Large intestine (tissue), 3 donors: ENCODE data around the gene ZFP62. TPM values are rescaled to one million over a fixed set of nuclear protein-coding genes. Genes with fewer than 3 reads are reported as not detected.
A peak's percentile ranks its signal among the peaks of the same experiment; 100 is the strongest.

ENCODE experiments used
- DNase-seq, 2 donors: peaks; one replicate each; pipeline versions ENCODE4 v3.0.0 to v3.0.0-alpha.2; 2013
- H3K27ac ChIP-seq: one replicate; pipeline ENCODE4 v1.5.1; 2013; ENCODE audit warnings: low read length
- H3K27me3 ChIP-seq: 2 replicates; pipeline ENCODE4 v1.6.1; 2013; ENCODE audit warnings: low read length; ENCODE audit not compliant: control insufficient read depth, insufficient read depth
- H3K36me3 ChIP-seq: 2 replicates; pipeline ENCODE4 v1.6.1; 2013; ENCODE audit warnings: low read length; ENCODE audit not compliant: control insufficient read depth, insufficient read depth
- H3K4me1 ChIP-seq: one replicate; pipeline ENCODE4 v1.6.1; 2013; ENCODE audit warnings: low read length; ENCODE audit not compliant: control insufficient read depth, insufficient read depth
- H3K4me3 ChIP-seq: one replicate; pipeline ENCODE4 v1.5.1; 2013; ENCODE audit warnings: low read length
- H3K9me3 ChIP-seq: one replicate; pipeline ENCODE4 v1.6.1; 2013; ENCODE audit warnings: mild to moderate bottlenecking, low read depth, low read length, moderate library complexity; ENCODE audit not compliant: control insufficient read depth
- WGBS: methylation state at CpG from one replicate; pipeline ENCODE4 v1.1.5; 2013; ENCODE audit warnings: low lambda C conversion rate; ENCODE audit not compliant: insufficient coverage; 5-methylcytosine and 5-hydroxymethylcytosine counted together
- polyA plus RNA-seq: library from polyadenylated mRNA; unstranded; fragments of 120-200 nt; gene quantifications from one replicate; pipeline ENCODE4 v1.2.1, GENCODE V29; 2013

The ZFP62 gene
- polyA plus RNA-seq, 1 donor: 56.1 TPM

DNA sequence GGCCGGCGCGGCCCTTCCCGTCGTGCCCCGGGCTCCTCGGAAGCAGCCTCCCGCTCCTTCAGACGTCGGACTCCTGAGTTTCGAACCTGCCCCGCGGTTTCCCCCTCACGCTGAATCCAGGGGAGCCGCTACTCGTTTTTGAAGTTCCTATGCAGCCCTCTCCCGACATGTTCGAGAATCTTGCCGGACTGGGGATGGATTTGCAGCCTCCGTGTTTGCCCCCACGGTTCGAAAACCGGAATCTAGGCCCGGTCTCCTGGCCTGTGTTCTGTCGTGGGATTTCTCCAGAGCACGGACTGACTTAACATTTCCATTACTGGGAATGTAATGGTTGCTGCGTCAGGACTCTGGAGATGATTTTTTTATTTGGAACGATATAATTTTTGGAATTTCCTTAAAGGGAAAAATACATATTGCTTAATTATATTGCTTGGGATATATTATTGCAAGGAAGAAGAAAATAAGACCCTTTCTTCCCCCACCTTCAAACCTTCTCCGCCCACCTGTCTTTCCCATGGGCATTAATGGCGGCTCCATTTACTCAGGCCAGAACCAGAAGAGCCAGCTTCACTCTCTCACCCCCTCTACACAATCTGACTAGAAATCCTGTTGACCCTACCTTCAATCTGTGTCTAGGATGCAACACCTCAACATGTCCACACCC is 50.0 kb downstream of the ZFP62 start:
- peak overlapping the region; percentile 82 for H3K4me3 ChIP-seq
- H3K4me1 ChIP-seq: peaks cover 39% of the 10 kb centered on the region
- peaks cover 7% of the 10 kb centered on the region for H3K36me3 ChIP-seq
- H3K9me3 ChIP-seq: no peaks in the 10 kb centered on the region
- WGBS: 0% methylated on average over 1 of the region's 30 CpGs
- H3K27ac ChIP-seq: peak overlapping the region; percentile 97
- DNase-seq: no peak
- no peaks in the 10 kb centered on the region for H3K27me3 ChIP-seq

DNA sequence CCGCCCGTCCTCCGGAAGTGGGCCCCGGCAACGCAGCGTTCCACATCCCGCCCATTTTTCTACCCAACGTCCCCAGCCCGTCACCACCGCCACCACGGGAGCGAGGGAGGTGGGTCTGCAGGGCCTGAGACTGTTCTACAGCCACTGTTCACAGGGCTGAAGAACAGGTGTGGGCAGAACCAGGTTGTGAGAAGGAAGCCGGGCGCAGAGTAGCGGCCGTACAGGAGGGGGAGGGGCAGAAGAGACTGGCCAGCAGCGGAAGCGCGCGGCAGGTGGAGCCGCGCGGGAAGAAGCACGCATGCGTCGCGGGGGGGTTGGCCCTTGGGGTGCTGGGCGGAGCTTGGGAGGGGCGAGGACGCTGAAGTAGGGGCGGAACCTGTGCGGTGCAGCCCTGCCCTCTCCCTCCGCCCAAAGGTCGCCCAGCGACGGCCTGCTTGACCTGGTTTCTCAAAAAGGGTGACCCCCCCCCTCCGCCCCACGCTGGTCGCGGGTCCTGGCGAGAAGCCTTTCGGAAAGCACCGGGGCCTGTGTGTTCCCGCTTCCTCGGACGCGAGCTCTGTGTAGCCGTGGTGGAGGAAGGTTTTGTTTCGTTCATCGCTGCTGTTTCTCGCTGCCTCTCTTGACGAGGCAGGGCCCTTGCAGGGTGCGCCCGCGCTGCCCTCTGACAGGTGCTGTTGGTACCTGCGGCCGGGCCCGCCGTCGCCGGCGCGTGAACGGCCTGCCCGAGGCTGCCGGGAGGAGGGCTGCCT is 50.7 kb downstream of the ZFP62 start:
- no peaks in the 10 kb centered on the region for H3K9me3 ChIP-seq
- peak overlapping the region; percentile 97 for H3K27ac ChIP-seq
- peaks cover 39% of the 10 kb centered on the region for H3K4me1 ChIP-seq
- H3K27me3 ChIP-seq: no peaks in the 10 kb centered on the region
- peaks cover 7% of the 10 kb centered on the region for H3K36me3 ChIP-seq
- H3K4me3 ChIP-seq: peak overlapping the region; percentile 82
- no CpG with 5 or more reads among the region's 66 CpGs for WGBS
- peak; percentile 97 to 98 for DNase-seq

DNA sequence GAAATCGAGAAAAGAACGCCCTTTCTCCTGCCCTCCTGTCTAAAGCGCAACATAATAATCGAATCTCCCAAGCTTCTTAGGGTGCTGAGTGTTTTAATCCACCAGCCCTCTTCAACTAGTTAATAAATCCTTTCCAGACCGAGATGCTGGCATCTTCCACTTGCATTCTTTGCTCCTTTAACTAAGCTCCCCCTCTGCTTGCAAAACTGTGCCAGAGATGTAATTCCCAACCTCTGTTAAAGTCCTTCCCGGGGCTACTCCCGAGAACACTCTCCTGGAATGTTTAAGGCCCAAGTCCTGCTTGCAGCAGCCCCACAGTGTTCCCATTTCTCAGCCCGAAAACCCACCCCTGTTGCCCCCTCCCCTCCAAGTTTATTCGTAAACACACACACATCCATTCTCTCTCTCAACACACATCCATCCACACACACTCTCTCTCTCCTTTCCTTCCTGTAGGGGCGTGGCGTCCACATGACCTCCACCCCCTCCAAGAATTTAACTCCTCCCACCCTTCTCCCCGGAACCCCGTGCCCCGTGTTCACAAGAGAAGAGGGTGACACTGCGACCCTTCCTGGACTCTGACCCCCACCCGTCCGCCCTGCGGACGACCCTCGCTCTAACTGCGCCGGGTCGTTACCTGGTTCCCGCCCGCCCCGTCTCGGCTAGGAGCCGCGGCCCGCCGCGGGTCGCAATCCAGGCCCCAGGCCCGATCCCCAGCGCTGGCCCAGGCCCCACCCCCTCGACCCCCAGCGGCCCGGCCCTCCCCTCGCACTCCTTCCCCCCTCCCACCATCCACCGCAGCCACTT is 51.5 kb downstream of the ZFP62 start:
- Histone ChIP-seq H3K4me3 (peak overlapping the region; percentile 82), H3K27ac (peak overlapping the region; percentile 97), H3K36me3 (peaks cover 11% of the 10 kb centered on the region), H3K4me1 (peaks cover 41% of the 10 kb centered on the region), H3K9me3 (no peaks in the 10 kb centered on the region), H3K27me3 (no peaks in the 10 kb centered on the region)
- 0% methylated on average over 3 of the region's 40 CpGs for WGBS
- DNase-seq: peak; percentile 91 to 97

DNA sequence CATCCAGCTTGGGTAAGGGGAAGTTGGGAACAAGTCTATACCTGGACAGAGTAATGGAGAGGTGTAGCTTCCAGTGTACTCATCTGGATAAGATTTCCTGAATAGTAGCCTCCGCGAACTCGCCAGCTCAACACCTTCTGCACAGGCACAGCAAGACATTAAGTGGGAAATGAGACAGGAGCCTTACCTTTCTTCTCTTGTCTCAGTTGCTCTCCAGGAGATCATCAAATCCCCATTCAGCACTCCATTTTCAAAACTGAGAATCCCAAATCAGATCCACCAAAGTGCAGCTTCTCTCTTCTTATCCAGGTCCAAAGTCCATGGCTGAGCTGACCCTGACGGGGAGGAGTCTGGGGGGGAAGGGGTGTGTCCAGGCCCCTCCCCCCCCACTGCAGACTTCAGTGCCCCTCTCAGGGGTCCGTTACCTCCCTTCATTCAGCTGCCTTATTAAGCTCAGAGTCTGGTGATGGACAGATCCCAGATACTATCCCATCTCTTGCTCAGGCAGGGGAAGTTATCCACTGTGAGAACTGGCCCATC is 52.5 kb downstream of the ZFP62 start:
- Histone ChIP-seq H3K27ac (peak overlapping the region; percentile 97), H3K4me3 (peak overlapping the region; percentile 82), H3K27me3 (no peaks in the 10 kb centered on the region), H3K36me3 (peaks cover 17% of the 10 kb centered on the region), H3K4me1 (peaks cover 46% of the 10 kb centered on the region), H3K9me3 (no peaks in the 10 kb centered on the region)
- no CpG with 5 or more reads among the region's 5 CpGs for WGBS
- DNase-seq: peak in 1 of 2 donors; percentile 67

DNA sequence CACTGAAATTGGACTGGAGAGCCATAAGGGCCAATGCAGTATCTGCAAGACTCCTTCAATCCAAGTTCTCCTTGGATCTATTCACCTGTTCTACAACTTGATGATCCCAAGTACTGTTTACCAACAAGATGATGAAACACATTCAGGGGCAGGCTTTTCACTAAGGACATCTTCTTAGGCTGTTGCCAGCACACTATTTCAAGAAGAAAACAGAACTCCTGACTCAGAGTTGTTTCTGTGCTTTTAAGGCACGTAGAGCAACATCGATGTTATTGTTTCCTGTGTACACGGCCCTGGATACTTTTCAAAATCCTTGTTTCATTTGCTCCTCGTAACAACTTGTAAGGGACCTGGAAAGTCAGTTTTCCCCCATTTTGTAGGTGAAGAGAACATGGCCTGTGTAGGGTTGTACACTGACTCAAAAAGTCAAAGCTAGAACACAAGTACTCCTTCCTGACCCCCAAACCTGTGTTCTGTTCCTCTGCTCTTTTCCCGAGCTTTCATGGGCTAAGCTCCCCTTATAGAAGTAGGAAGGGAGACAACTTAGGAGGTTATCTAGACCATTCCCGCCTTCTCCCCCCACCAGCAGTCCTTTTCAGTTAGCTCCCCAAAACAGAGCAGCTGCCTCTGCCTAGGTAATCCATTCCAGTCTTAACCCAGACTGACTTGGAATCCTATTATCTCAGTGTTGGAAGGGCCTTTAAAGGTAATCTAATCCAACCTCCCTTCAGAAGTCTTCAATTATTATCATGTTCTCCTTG is 53.2 kb downstream of the ZFP62 start:
- no peaks in the 10 kb centered on the region for H3K27me3 ChIP-seq
- WGBS: no CpG with 5 or more reads among the region's 6 CpGs
- peak overlapping the region; percentile 82 for H3K4me3 ChIP-seq
- H3K4me1 ChIP-seq: peaks cover 52% of the 10 kb centered on the region
- peaks cover 17% of the 10 kb centered on the region for H3K36me3 ChIP-seq
- H3K9me3 ChIP-seq: no peaks in the 10 kb centered on the region
- DNase-seq: no peak
- H3K27ac ChIP-seq: peak overlapping the region; percentile 97

DNA sequence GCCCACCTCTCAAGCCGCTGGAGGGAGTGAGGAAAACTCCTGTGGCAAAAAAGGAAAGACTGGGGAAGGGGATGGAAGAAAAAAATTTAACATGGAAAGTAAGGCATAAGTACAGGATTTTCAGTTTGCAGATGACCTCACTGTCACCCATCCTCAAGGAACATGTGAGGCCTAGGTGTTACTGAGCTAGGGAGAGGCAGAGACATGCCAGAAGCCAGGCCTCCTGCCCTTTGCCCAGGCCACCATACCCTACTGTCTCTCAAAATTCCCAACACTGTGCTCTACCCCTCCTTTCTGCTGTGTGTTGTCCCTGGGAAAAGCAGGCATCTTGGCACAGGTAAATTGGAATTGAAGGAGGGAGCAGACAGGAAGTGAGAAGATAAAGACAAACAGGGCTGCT is 54.0 kb downstream of the ZFP62 start:
- peak in 1 of 2 donors; percentile 64 for DNase-seq
- peaks cover 17% of the 10 kb centered on the region for H3K36me3 ChIP-seq
- H3K9me3 ChIP-seq: no peaks in the 10 kb centered on the region
- WGBS: no CpG with 5 or more reads among the region's 1 CpG
- peak overlapping the region; percentile 97 for H3K27ac ChIP-seq
- H3K4me1 ChIP-seq: peaks cover 52% of the 10 kb centered on the region
- no peaks in the 10 kb centered on the region for H3K27me3 ChIP-seq
- H3K4me3 ChIP-seq: peak overlapping the region; percentile 82

DNA sequence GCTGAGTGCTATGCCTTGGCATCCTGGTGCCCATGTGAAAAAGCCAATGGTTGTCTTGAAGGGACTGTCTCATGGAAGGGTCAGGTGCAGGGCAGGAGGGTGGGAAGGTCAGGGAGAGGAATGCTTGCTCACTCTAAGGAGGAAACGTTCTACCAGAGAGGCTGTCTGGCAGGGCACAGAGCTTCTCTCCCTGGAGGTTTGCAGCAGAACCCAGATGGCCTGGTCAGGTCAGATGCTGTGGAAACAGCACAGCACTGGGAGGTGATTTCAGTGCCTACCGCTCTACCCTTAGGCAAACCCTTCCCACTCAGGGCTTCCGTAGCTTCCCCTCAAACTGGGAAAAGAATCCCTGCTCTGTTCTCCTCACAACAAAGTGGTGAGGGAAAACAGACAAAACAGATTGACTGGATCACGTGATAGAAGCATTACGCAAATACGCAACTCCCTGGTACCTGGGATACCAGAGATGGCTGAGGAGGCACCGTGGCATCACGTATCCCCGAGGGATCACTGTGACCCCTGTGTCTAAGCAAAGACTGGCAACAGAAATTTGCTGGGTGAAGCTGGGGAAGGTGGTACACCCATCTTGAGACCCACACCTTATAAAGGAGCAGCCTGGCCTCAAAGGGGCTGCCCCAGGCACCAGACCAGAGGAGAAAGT is 54.6 kb downstream of the ZFP62 start:
- WGBS: no CpG with 5 or more reads among the region's 9 CpGs
- no peak for DNase-seq
- Histone ChIP-seq H3K4me3 (peak overlapping the region; percentile 82), H3K27me3 (no peaks in the 10 kb centered on the region), H3K9me3 (no peaks in the 10 kb centered on the region), H3K27ac (peak overlapping the region; percentile 97), H3K4me1 (peaks cover 52% of the 10 kb centered on the region), H3K36me3 (peaks cover 17% of the 10 kb centered on the region)

DNA sequence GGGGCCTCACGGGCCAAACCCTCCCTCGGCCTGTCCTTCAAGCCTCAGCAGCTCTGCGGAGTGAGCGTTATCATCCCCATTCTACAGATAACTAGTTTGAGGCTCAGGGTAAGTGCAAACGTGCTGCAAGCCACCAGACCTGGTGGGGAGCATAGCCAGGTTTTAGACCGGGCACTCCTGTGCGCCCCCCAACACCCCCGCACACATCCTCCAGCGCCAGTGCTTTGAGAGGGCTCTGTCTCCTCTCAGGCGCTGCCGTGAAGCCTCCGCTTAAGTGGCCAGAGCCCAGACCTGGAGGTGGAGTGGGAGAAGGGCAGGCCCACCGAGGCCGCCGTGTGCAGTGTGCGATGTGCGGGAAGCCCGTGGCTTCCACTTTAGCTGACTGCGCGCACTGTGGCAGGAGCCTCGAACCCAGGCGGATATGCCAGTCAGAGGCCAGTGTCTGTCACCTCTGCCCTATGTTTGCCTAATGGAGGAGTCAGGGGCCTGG is 56.9 kb downstream of the ZFP62 start:
- Histone ChIP-seq H3K9me3 (no peaks in the 10 kb centered on the region), H3K4me3 (no peak overlapping the region), H3K27ac (peak overlapping the region; percentile 24), H3K27me3 (no peaks in the 10 kb centered on the region), H3K36me3 (peaks cover 17% of the 10 kb centered on the region), H3K4me1 (peaks cover 69% of the 10 kb centered on the region)
- WGBS: no CpG with 5 or more reads among the region's 22 CpGs
- DNase-seq: no peak
